BLaER1 (cell line): Measurements from ENCODE around the gene FPR1.

Experiments used
- H3K27ac ChIP-seq: shearing (Covaris generic); formaldehyde crosslinking; 2 replicates; pipeline ENCODE4 v1.8.1; 2022
- H3K27me3 ChIP-seq: shearing (Covaris generic); formaldehyde crosslinking; 2 replicates; pipeline ENCODE4 v1.8.1; 2022
- H3K36me3 ChIP-seq: shearing (Covaris generic); formaldehyde crosslinking; 2 replicates; pipeline ENCODE4 v1.8.1; 2022
- H3K4me1 ChIP-seq: shearing (Covaris generic); formaldehyde crosslinking; 2 replicates; pipeline ENCODE4 v1.8.1; 2022
- H3K4me2 ChIP-seq: shearing (Covaris generic); formaldehyde crosslinking; 2 replicates; pipeline ENCODE4 v1.8.1; 2022
- H3K4me3 ChIP-seq: shearing (Covaris generic); formaldehyde crosslinking; 2 replicates; pipeline ENCODE4 v1.8.1; 2022
- H3K9ac ChIP-seq: shearing (Covaris generic); formaldehyde crosslinking; 2 replicates; pipeline ENCODE4 v1.8.1; 2022
- H3K9me3 ChIP-seq: shearing (Covaris generic); formaldehyde crosslinking; 2 replicates; pipeline ENCODE4 v1.8.1; 2022
- H4K20me1 ChIP-seq: shearing (Covaris generic); formaldehyde crosslinking; 2 replicates; pipeline ENCODE4 v1.8.1; 2022
- Cebpa-rat ChIP-seq: shearing (Covaris generic); IDR thresholded peaks from 2 replicates; pipeline ENCODE4 v1.8.1; 2022

FPR1 gene

GRCh38 chr19:51751655-51752054 is at the start of gene FPR1:
FPR1 (minus strand) TSS chr19:51751878; CDS start chr19:51746994, 4,884 bp downstream.
- Histone ChIP-seq H3K9ac (no peak within 1 kb of the TSS), H3K9me3 (no peaks in the 10 kb centered on the region), H3K4me3 (no peak within 1 kb of the TSS), H3K4me1 (peaks cover 10% of the 10 kb centered on the region), H3K4me2 (peak within 1 kb of the TSS; percentile 29), H3K27ac (0 out of 2 replicates have a peak within 1 kb of the TSS, but pooled peaks have one; percentile 31), H4K20me1 (no peaks in the 10 kb centered on the region), H3K27me3 (no peaks in the 10 kb centered on the region), H3K36me3 (no peaks in the 10 kb centered on the region)
- no peak for TF ChIP-seq Cebpa-rat

- no peak overlapping the region for H3K4me2 ChIP-seq
- TF ChIP-seq Cebpa-rat = no peak
- no peak overlapping the region for H3K27ac ChIP-seq
- peaks cover 26% of the 10 kb centered on the region for H3K4me1 ChIP-seq
- no peaks in the 10 kb centered on the region for H3K36me3 ChIP-seq
- no peak overlapping the region for H3K4me3 ChIP-seq
- H4K20me1 ChIP-seq = no peaks in the 10 kb centered on the region
- H3K27me3 ChIP-seq = no peaks in the 10 kb centered on the region
- peaks cover 19% of the 10 kb centered on the region for H3K9me3 ChIP-seq
- H3K9ac ChIP-seq = no peak overlapping the region
Measured at GRCh38 chr19:51800473-51801244, 49.0 kb upstream of the FPR1 start.

GRCh38 chr19:51799774-51800472 is 48.2 kb upstream of the FPR1 start:
- Histone ChIP-seq H3K27me3 (no peaks in the 10 kb centered on the region), H3K4me3 (no peak overlapping the region), H3K9me3 (peaks cover 19% of the 10 kb centered on the region), H3K4me1 (peaks cover 19% of the 10 kb centered on the region), H3K9ac (no peak overlapping the region), H3K36me3 (no peaks in the 10 kb centered on the region), H4K20me1 (no peaks in the 10 kb centered on the region), H3K4me2 (no peak overlapping the region), H3K27ac (no peak overlapping the region)
- TF ChIP-seq Cebpa-rat = no peak

GRCh38 chr19:51799034-51799773 is 47.5 kb upstream of the FPR1 start:
- Histone ChIP-seq H4K20me1 (no peaks in the 10 kb centered on the region), H3K36me3 (no peaks in the 10 kb centered on the region), H3K9me3 (peaks cover 19% of the 10 kb centered on the region), H3K9ac (no peak overlapping the region), H3K27ac (no peak overlapping the region), H3K4me3 (no peak overlapping the region), H3K4me2 (no peak overlapping the region), H3K4me1 (peaks cover 11% of the 10 kb centered on the region), H3K27me3 (no peaks in the 10 kb centered on the region)
- no peak for TF ChIP-seq Cebpa-rat

- no peaks in the 10 kb centered on the region for H3K27me3 ChIP-seq
- H4K20me1 ChIP-seq = no peaks in the 10 kb centered on the region
- no peak overlapping the region for H3K27ac ChIP-seq
- no peak overlapping the region for H3K4me2 ChIP-seq
- no peak overlapping the region for H3K9ac ChIP-seq
- H3K36me3 ChIP-seq = no peaks in the 10 kb centered on the region
- H3K4me3 ChIP-seq = no peak overlapping the region
- TF ChIP-seq Cebpa-rat = no peak
- 0 out of 2 replicates have a peak, but pooled peaks cover under 1% of the 10 kb centered on the region for H3K4me1 ChIP-seq
- H3K9me3 ChIP-seq = peaks cover 20% of the 10 kb centered on the region
Measured at GRCh38 chr19:51798062-51798461, 46.4 kb upstream of the FPR1 start.

- Histone ChIP-seq H3K27me3 (no peaks in the 10 kb centered on the region), H3K4me2 (no peak overlapping the region), H3K27ac (no peak overlapping the region), H4K20me1 (no peaks in the 10 kb centered on the region), H3K9ac (no peak overlapping the region), H3K4me3 (no peak overlapping the region), H3K4me1 (no peaks in the 10 kb centered on the region), H3K36me3 (no peaks in the 10 kb centered on the region), H3K9me3 (peaks cover 26% of the 10 kb centered on the region)
- no peak for TF ChIP-seq Cebpa-rat
Measured at GRCh38 chr19:51797480-51797879, 45.8 kb upstream of the FPR1 start.

GRCh38 chr19:51796195-51796679 is 44.6 kb upstream of the FPR1 start:
- H3K4me1 ChIP-seq = no peaks in the 10 kb centered on the region
- H4K20me1 ChIP-seq = no peaks in the 10 kb centered on the region
- H3K9ac ChIP-seq = no peak overlapping the region
- H3K9me3 ChIP-seq = peaks cover 22% of the 10 kb centered on the region
- no peak overlapping the region for H3K4me2 ChIP-seq
- no peak overlapping the region for H3K4me3 ChIP-seq
- H3K36me3 ChIP-seq = no peaks in the 10 kb centered on the region
- no peak for TF ChIP-seq Cebpa-rat
- H3K27me3 ChIP-seq = no peaks in the 10 kb centered on the region
- no peak overlapping the region for H3K27ac ChIP-seq

- H3K27me3 ChIP-seq = no peaks in the 10 kb centered on the region
- TF ChIP-seq Cebpa-rat = no peak
- H3K9me3 ChIP-seq = peaks cover 16% of the 10 kb centered on the region
- no peaks in the 10 kb centered on the region for H4K20me1 ChIP-seq
- H3K36me3 ChIP-seq = no peaks in the 10 kb centered on the region
- H3K4me1 ChIP-seq = no peaks in the 10 kb centered on the region
- H3K27ac ChIP-seq = no peak within 1 kb of the TSS
- H3K4me3 ChIP-seq = no peak within 1 kb of the TSS
- H3K9ac ChIP-seq = no peak within 1 kb of the TSS
- H3K4me2 ChIP-seq = no peak within 1 kb of the TSS
Measured at GRCh38 chr19:51794885-51795490, 43.3 kb upstream of the FPR1 start, which contains the start of gene FPR3. FPR3 (plus strand) TSS chr19:51795157; CDS start chr19:51823749, 28,592 bp downstream.

- H3K27ac ChIP-seq = no peak overlapping the region
- peaks cover 7% of the 10 kb centered on the region for H3K9me3 ChIP-seq
- TF ChIP-seq Cebpa-rat = no peak
- H3K36me3 ChIP-seq = no peaks in the 10 kb centered on the region
- H3K27me3 ChIP-seq = no peaks in the 10 kb centered on the region
- H3K4me3 ChIP-seq = no peak overlapping the region
- H3K4me1 ChIP-seq = no peaks in the 10 kb centered on the region
- no peaks in the 10 kb centered on the region for H4K20me1 ChIP-seq
- H3K4me2 ChIP-seq = no peak overlapping the region
- no peak overlapping the region for H3K9ac ChIP-seq
Measured at GRCh38 chr19:51793994-51794393, 42.3 kb upstream of the FPR1 start.
